ENCODE results near the gene P3H3. TPM values are rescaled to one million over a fixed set of nuclear protein-coding genes. Genes with fewer than 3 reads are reported as not detected.
A peak's percentile ranks its signal among the peaks of the same experiment; 100 is the strongest.

The P3H3 gene
- total and polyA plus RNA-seq, 9 of the 15 experiments (the other 6 are each of a cell fraction or from before 2014, with no cell fraction given), result 0.03 to 15.0 (median 4.8) TPM

- no peak for TF ChIP-seq ZNF174 (CRISPR knock-in tag; IDR thresholded peaks at IDR 0.05)
- no peak for TF ChIP-seq SREBF2 (CRISPR knock-in tag; IDR thresholded peaks at IDR 0.05)
Measured at GRCh38 chr12:6788972-6789924, 39.0 kb upstream of the P3H3 start, which contains the start of gene CD4 (continued).

- 55% methylated on average over 12 of the region's 12 CpGs for WGBS (ENCODE audit: insufficient coverage, low coverage, missing lambda C conversion rate)
- ChIA-PET CTCF (ENCODE audit: low intra/inter-chr PET ratio) (no interaction called here), POLR2A (interaction anchor here (0.6 kb wide), 2 partner anchors 38 to 119 kb away, joined by 3 to 4 read pairs; no protein-coding TSS in a partner anchor)
- FAIRE-seq (no peak), DNase-seq (ENCODE audit: extremely low read depth in 1 of 4, low spot score in 3 of 4) (no peak), ATAC-seq (no peak)
- peaks cover 4 to 11% of the 10 kb centered on the region in 2 experiments; a peak in 3 of 5 replicates for H3K4me1 ChIP-seq (replicated peaks in 1 of 2; ENCODE audit: control insufficient read depth in 2 of 2, insufficient read depth in 2 of 2, low read length in 2 of 2)
- H3K4me2 ChIP-seq (ENCODE audit: insufficient read depth, low read length), result no peak overlapping the region
- no peaks in the 10 kb centered on the region for H3K9me1 ChIP-seq (ENCODE audit: control insufficient read depth, insufficient read depth, low read length)
- no peaks in the 10 kb centered on the region for H3K27me3 ChIP-seq (ENCODE audit: control insufficient read depth in 2 of 2, insufficient read depth in 2 of 2, low read length in 2 of 2)
- no peak overlapping the region for H3K27ac ChIP-seq (ENCODE audit: extremely low read depth, low read depth, low read length)
- BruUV-seq (replicated peaks), result no TSS peak
- H2AFZ ChIP-seq (ENCODE audit: low read depth, low read length), result peak overlapping the region; percentile 74
- H3K9ac ChIP-seq (ENCODE audit: insufficient read depth in 1 of 2, low read depth in 2 of 2, low read length in 2 of 2), result no peak overlapping the region
- in situ Hi-C loops (cut with MboI) (no loop called here), intact Hi-C loops (cut with micrococcal nuclease) (no loop called here)
- H4K20me1 ChIP-seq (replicated peaks; ENCODE audit: control insufficient read depth, insufficient read depth, low read length), result no peaks in the 10 kb centered on the region
- TF ChIP-seq ZEB2 (IDR thresholded peaks at IDR 0.05) (no peak), YY1 (IDR thresholded peaks at IDR 0.05; ENCODE audit: borderline replicate concordance in 1 of 3, control insufficient read depth in 1 of 3, extremely low read depth in 1 of 3, insufficient read depth in 3 of 3, insufficient read length in 1 of 3, insufficient replicate concordance in 2 of 3, low read depth in 1 of 3, low read length in 2 of 3) (peak in 2 of 3 experiments; percentile 36 to 82)
- H3K36me3 ChIP-seq (ENCODE audit: control insufficient read depth, insufficient read depth, low read length), result no peaks in the 10 kb centered on the region
- H3K9me3 ChIP-seq (replicated peaks; ENCODE audit: control insufficient read depth, insufficient read depth, low read depth, low read length), result no peaks in the 10 kb centered on the region
- H3K79me2 ChIP-seq (ENCODE audit: control insufficient read depth, insufficient read depth, low read length), result no peaks in the 10 kb centered on the region
- H3K4me3 ChIP-seq, result no peak overlapping the region
Measured at GRCh38 chr12:6790496-6791150, 37.6 kb upstream of the P3H3 start.

Data from K562 (cell line).